LHCN-M2 (cell line): ENCODE measurements around the gene PTPRG. TPM values are rescaled to one million over a fixed set of nuclear protein-coding genes. Genes with fewer than 3 reads are reported as not detected.
"Not testable (repeated sequence)": the region's sequence is repeated elsewhere in the genome, so short reads cannot be mapped to it uniquely, and the experiment has no call there.

Source experiments
- DNase-seq: peaks from one replicate; pipeline ENCODE4 v3.0.0-alpha.2; 2012; ENCODE audit warnings: low read depth
- total RNA-seq: library from RNA; depleted of rRNA; stranded (reverse); fragments of >200 nt; gene quantifications from 2 replicates; pipeline ENCODE4 v1.2.3, GENCODE V29; 2014

Gene PTPRG
- total RNA-seq, 1 experiment from 2014 or later = 32.2 TPM

GRCh38 chr3:61990327-61991027 is 429.1 kb downstream of the PTPRG start:
- no peak for DNase-seq

DNA sequence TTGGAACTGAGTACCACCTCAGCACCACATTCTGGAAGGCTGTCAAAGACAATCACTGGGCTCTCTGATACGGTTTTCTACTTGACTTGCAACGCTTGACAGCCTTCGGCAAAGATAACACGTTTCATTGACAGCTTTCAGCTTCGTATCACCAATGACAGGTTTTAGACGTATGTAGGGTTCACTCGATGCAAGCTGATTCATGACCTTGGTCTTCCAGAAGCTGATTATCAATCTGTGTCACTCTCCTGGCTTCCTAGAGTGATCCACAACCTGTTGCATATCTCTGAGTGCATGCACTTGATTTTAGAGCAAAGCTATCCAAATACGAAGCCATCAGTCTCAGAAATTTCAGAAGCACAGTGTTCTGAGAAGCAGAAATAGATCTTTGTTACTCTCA is 430.3 kb downstream of the PTPRG start:
- DNase-seq = no peak

DNA sequence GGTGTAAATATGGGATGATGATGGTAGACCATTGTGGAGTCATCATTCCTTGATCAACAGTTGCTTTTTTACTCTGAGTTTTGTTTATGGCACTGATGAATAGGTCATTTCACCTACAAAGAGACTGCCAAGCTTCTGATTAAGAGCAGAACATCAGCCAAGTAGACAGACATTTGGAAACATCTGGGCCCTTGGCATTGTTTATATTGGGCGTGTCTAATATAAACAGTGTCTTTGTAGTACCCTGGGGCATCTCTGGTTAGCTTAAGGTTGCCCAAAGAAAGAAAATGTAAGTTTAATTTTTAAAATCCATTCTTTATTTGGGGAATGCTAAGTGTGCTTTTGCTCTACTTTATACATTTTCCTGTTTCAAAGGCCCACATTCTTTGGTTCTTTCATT is 435.0 kb downstream of the PTPRG start:
- peak; percentile 15 for DNase-seq

GRCh38 chr3:61997101-61997500 is 435.7 kb downstream of the PTPRG start:
- no peak for DNase-seq

DNA sequence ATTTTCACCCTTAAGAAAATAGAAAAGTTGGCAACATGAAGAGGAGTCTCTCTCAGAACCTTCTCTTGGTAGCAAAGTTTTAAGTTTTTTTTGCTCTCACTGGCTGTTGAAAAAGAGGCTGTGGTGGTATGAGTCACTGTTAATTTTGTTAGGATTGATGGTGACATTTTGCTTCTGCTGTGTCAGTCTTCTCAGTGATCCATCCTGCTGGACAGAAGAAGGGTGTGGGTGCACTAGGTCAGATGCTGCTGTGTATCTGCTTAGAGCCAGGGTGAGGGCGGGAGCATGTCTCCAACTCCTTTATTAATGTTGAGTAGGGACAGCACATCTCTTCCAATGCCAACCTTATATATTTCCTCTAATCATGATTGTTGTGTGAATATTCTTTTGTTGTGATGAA is 442.5 kb downstream of the PTPRG start:
- peak; percentile 30 for DNase-seq

DNA sequence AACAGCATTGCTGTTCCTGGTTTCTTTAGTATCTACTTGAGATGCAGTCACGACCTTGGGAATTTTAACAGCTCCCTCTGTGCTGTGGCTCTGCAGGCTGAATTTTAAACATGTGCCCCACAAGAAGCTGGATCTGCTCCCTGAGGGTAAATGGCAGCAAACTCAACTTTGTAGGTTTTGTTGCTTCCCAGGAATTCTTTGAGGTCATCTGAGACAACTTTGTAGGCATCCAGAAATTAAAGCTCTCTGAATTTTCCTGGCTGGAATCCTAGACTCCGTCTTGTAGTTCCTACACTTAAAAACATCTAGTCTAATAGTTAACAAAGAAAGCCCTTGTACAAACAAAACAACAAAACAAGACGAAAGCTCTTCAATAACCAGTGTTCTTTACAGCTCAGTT is 445.7 kb downstream of the PTPRG start:
- no peak for DNase-seq

DNA sequence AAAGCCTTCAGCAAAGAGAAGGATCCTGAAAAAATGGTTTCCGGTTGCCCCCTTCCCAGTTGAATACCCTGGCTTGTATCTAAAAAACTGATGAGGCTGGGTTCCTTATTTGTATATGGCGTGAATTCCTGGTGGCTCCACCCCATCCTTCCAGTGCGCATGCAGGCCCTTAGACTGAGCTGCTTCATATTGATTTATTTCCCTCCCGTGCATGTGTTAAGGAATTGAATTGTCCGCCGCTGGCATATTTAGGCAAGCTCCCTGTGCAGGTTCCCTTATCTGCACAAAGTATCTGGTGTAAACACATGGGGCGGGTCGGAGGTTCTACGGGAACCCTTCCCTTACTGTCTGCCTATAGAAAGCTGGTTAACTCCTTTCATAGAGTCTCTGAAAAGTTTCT is 449.6 kb downstream of the PTPRG start:
- no peak for DNase-seq

GRCh38 chr3:62011666-62012065 is 450.3 kb downstream of the PTPRG start:
- DNase-seq = no peak

DNA sequence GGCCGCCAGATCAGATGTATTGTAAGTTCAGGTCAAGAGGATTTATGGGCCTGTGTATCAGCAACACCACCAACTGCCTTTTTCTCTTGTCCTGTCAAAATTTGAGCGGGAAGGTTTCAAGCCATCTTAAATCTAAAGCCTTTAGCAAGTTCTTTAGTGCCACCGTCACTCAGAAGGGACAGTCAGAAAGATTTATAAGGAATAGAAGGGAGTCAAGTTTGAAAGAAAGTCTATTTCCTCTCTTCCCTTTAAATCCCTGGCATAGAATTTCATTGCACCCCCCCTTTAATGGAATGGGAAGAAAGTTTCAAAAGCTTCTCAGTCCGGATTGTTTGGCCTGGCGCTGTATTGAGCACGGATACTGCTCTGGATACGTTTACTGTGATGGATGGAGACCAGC is 452.6 kb downstream of the PTPRG start:
- no peak for DNase-seq

DNA sequence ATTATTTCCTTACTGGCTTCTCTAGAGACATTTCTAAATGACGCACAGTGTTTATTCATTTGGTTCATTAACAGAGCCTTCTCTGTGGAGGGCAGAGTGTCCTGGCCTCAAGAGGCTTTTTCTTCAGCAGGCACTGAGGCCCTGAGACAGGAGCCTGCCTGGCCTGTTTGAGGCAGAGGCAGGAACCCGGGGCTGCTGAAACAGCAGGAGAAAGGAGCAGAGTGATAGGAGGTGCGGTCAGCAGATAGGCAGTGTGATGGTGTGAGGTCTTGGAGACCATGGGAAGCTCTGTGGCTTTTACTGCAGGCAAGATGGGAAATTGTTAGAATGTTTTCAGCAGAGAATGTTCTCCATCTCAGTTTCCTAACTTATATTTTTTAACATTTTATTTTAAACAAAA is 453.7 kb downstream of the PTPRG start:
- DNase-seq = no peak

GRCh38 chr3:62019906-62020305 is 458.5 kb downstream of the PTPRG start:
- DNase-seq = no peak

DNA sequence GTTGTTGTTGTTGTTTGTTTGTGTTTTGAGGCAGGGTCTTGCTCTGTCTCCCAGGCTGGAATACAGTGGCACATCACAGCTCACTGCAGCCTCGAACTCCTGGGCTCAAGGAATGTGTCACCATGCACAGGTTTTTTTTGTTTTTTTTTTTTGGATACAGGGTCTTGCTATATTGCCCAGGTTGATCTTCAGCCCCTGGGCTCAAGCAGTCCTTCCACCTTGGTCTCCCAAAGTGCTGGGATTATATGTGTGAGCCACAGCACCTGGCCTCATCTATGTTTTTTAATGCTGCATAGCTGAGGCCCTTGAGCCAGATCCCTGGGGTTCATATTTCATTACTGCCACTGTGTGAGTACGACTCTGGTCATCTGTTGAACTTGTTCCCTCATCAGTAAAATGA is 459.3 kb downstream of the PTPRG start:
- no peak for DNase-seq

DNA sequence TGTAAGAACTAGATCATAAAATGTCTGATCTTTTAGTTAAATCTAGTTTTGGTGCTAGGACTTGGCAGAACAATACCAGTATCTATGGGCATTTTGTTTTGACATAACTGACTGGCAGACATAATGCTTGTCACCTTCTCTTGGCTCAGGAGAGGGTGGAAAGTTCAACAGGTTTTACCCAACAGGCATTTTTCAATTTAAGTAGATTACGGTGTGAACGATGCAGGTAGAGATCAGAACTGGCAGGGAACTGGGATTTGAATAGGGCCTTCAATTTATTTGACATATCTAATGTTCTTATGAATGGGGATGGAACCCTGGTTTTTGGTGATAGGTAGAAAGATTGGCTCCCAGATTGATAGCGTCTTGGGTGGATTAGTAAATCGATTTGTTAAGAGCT is 460.9 kb downstream of the PTPRG start:
- DNase-seq = no peak

DNA sequence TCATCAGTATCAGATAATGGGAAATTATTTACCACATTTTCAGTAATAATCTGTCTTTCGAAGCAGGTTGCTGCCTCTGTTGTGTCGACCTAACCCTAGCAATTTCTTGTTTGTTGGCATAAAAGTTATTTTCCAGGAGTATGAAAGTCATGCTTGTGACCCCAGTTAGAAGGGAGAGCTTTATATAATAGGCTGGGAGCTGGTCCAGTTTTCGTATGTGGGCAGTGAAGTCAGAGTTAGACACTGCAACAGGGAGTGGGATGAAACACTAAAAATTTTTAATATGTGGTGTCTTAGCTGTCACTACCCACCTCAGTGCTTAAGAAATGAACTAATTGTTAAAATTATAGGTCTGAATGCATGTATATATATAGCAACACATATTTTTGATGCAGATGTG is 463.5 kb downstream of the PTPRG start:
- DNase-seq = no peak

- no peak for DNase-seq
These were observed 464.5 kb downstream of the PTPRG start for GRCh38 chr3:62025913-62026312.

- DNase-seq = no peak
These were observed 465.9 kb downstream of the PTPRG start for GRCh38 chr3:62027241-62027640.

DNA sequence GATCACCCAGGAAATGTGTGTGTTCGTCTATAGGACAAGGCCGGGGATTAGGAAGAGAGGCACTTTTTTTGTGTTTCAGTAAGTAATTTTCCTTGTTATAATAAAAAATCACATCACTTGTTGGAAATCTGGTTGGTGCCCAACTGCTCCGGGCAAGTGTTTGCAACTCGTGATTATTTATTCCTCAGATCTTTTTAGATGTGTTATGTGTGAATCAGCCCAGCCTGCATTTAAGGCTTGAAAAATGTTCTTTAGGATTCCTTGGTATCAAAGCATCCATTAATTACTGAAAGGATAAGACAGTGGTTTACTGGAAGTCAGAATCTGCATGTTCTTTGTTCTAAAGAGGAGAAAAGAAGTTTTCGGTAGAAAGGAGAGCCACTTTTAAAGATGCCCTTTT is 466.4 kb downstream of the PTPRG start:
- no peak for DNase-seq

- no peak for DNase-seq
These were observed 466.9 kb downstream of the PTPRG start for GRCh38 chr3:62028236-62028635.

- DNase-seq = no peak
These were observed 471.4 kb downstream of the PTPRG start for GRCh38 chr3:62032738-62033137.

- DNase-seq = no peak
These were observed 474.2 kb downstream of the PTPRG start for GRCh38 chr3:62035402-62036057.

GRCh38 chr3:62036726-62037125 is 475.4 kb downstream of the PTPRG start:
- no peak for DNase-seq

DNA sequence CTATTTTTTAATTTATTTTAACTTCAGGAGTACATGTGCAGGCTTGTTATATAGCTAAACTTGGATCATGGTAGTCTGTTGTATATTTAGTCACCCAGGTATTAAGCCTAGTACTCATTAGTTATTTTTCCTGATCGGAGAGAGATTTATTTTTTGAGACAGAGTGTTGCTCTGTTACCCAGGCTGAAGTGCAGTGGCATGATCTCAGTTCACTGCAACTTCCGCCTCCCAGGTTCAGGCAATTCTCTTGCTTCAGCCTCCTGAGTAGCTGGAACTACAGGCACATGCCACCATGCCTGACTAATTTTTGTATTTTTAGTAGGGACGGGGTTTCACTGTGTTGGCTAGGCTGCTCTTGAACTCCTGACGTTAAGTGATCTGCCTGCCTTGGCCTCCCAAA is 477.4 kb downstream of the PTPRG start:
- DNase-seq = not testable (repeated sequence)

GRCh38 chr3:62039586-62039985 is 478.2 kb downstream of the PTPRG start:
- no peak for DNase-seq

DNA sequence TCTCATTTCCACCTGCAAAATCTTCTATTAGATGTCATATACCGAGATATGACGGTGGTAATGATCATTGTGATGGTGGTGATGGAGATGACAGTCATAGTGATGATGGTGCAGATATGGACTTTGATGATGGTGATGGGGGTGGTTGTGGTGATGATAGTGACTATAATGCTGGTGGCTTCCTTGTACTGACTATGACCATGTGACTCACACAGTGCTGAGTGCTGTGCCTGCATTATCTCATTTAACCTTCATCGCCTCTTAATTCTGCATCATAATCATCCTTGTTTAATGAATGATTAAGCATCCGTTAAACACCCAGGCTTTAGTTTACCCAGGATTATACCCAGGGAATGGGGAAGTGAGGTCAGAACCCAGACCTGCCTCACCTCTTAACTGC is 480.3 kb downstream of the PTPRG start:
- DNase-seq = no peak
